Measurements from ENCODE around the gene TGM1.
A peak's percentile ranks its signal among the peaks of the same experiment; 100 is the strongest.

TGM1 gene

GRCh38 chr14:24271134-24271833, 8.3 kb upstream of the TGM1 start, which contains the start of gene RABGGTA:
Gene RABGGTA, minus strand, starts transcription at chr14:24271597. Its CDS starts 482 bp downstream, at chr14:24271115.
- DNase-seq (ENCODE audit: low read depth): peak; percentile 87

GRCh38 chr14:24270537-24271133, 7.7 kb upstream of the TGM1 start:
- no peak for DNase-seq (ENCODE audit: low read depth)

DNA sequence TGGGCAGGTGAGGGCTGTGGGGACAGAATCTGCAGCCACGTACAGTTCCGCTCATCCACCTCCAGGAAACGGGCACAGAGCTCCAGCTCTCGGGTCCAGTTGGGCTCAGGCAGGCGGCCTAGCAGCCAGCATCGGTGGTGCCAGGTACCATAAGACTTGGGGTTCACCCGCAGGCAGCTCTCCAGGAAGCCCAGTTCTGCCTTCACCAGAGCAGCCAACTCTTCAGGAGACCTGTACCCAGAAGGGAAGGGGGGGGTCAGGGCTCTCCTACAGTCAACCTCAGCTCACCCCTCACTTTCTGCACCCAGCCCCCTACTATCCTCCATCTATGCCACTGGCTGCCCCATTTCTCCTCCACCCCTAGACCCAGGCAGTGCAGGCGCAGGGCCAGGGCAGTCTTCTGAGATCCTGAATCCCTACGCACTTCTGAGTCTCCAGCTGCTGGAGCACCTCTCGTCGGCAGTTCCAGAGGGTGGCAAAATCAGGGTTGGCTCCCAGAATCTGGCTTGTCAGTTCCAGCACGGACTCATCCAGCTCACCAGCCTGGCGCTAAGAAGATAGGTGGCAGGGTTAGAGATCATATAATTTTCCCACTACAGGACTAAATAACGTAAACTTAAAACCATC, 7.0 kb upstream of the TGM1 start:
- no peak for DNase-seq (ENCODE audit: low read depth)

GRCh38 chr14:24269368-24269767, 6.4 kb upstream of the TGM1 start:
- DNase-seq (ENCODE audit: low read depth): no peak

DNA sequence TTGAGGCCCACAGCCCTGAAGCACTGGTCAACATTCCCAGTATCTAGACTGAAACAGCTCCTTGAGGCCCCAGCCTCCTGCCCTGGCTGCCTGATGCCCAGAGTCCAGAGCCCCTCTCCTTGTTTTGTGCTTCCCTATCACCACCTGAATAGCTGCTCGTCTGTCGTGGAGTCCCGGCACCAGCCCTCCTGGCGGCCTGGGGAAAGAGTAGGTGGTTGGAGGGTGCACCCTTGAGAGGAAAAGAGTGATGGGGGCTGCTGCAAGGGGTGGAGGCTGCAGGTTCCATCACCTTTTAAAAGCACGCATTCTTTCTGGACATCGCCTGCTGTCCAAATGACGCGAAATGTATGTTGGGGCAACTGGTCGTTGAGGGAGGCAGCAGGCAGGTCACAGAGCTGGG, 5.2 kb upstream of the TGM1 start:
- no peak for DNase-seq (ENCODE audit: low read depth)

- no peak for DNase-seq (ENCODE audit: low read depth)
These were observed 4.5 kb upstream of the TGM1 start for GRCh38 chr14:24267516-24267915.

DNA sequence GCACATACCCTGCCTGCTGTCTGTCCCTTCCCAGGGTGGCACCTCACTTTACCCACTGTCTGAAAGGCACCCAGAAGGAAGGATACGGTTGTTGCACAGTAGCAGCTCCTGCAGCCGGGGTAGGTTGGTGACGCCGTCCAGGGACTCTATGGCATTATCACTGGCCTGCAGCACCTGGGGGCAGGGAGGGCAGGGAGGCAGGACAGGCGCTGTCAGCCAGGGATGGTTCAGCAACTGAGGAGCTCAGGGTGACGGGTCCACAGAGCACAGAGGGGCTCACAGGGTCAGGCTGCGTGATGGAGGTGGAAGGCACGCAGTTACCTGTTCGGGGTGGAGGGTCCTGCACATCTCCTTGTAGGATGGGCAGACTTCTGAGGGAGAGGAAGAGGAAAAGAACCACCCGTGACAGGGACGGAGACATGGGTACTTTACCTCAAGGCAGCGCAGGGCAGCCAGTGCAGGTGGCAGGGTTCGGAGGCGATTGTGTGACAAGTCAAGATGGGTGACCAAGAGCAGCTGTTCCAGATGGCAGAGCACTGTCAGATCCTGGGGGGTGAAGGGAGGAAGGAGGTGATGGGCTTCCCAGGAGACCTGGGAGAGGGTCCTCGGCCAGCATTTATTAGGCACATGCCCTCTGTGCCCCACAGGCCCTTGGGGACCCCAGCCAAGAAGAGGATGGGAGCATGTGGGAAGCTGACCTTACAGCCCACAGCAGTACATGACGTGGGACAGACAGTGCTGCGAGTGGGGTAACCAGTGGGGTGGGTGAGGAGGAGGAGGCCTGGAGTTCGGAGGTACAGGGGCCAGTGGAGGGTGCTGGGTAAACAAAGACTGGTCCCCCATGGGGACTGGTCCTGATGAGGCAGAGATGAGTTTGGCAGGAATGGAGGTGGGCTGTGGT, 3.6 kb upstream of the TGM1 start:
- DNase-seq (ENCODE audit: low read depth): no peak

GRCh38 chr14:24264298-24264697, 1.3 kb upstream of the TGM1 start:
- no peak for DNase-seq (ENCODE audit: low read depth)

- DNase-seq (ENCODE audit: low read depth): no peak
These were observed 871 bp upstream of the TGM1 start for GRCh38 chr14:24263848-24264247.

DNA sequence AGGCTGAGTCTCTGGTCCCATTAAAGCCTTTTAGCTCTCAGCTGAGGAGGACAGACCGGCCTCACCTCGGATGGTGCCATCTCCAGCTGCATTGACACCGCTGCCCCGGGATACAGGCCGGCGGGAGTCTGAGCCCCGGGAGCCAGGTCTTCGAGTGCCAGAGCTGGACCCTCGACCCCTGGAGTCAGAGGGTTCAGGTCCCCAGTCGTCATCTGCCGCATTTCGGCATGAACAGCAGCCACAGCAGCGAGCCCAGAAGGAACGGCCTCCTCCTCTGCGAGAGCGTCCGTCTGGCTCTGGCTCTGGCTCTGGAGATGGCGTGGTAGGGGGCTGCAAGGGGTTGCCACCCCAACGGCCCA, 1.0 kb downstream of the TGM1 start:
- no peak for DNase-seq (ENCODE audit: low read depth)

- DNase-seq (ENCODE audit: low read depth): no peak
These were observed 1.6 kb downstream of the TGM1 start for GRCh38 chr14:24261256-24261968.

- no peak for DNase-seq (ENCODE audit: low read depth)
These were observed 2.2 kb downstream of the TGM1 start for GRCh38 chr14:24260780-24261157.

- DNase-seq (ENCODE audit: low read depth): no peak
These were observed 2.8 kb downstream of the TGM1 start for GRCh38 chr14:24260026-24260779.

GRCh38 chr14:24259282-24260025, 3.5 kb downstream of the TGM1 start:
- no peak for DNase-seq (ENCODE audit: low read depth)

DNA sequence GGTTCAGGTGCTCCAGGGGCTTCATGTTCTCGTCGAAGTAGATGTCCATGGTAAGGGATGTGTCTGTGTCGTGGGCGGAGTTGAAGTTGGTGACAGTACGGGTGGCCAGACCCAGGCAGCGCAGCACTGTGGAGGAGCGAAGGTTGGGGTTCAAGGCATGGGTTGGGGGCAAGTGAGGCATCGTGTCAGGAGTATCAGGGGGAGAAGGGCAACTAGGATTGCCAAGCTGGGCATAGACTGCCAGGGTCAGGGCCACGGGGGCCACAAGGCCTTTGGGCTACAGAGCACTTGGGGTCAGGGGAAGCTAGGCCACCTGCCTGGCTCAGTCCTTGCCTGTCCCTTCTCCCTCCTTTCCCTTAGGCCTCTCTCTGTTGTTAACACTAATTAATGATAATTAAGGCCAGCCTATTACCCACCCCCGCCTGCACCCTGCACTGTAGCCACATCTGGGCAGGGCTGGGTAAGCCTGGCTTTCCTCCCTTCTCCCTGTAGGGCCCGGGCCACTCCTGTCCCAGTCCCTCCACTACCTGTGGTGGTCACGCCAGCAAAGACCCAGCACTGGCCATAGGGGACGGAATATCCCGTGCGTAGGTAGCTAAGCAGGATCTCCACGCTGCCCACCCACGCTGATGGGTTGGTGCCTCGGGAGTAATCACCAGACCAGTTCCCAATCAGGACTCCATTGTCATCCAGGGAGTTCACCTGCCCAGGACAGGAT, 4.3 kb downstream of the TGM1 start:
- DNase-seq (ENCODE audit: low read depth): no peak

DNA sequence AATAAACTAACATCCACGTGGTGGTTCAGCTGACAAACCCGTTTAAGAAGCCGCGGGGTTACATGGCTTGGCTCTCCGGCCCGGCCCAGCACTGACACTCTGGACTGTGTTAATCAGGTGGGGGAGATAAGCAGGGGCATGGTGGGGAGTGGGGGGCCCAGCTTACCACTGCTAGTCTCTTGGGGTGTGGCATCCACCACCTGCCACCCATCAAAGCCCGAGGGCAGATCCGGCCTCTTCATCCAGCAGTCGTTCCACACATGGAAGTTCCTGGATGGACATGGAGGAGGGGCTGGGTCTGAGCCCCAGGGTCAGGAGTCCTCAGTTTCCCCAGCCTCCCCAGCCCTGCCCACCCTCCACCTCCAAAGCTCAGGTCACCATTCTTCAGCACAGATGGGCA, 4.9 kb downstream of the TGM1 start:
- no peak for DNase-seq (ENCODE audit: low read depth)

- no peak for DNase-seq (ENCODE audit: low read depth)
These were observed 6.0 kb downstream of the TGM1 start for GRCh38 chr14:24256960-24257359.

- no peak for DNase-seq (ENCODE audit: low read depth)
These were observed 6.9 kb downstream of the TGM1 start for GRCh38 chr14:24255931-24256711.

DNA sequence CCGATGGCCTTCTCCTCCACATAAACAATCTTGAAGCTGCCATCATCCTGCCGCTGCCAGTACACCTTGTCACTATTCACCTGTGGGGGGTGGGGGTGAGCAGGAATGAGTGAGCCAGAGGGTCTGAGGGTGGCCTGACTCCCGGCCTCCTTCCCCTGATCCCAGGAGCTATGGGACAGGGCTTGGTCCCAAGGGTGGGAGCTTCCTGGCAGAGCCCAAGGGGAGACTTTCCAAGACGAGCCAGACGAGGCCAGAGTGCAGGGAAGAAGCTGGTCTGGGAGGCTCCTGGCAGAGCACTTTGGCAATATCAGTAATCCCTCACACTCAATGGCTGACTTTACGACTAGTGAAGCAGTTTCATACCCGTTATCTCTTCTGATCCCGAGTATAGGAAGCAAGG, 7.5 kb downstream of the TGM1 start:
- DNase-seq (ENCODE audit: low read depth): no peak
